Ovary (tissue), 9 donors: ENCODE results near the gene FAM216B. TPM values are rescaled to one million over a fixed set of nuclear protein-coding genes. Genes with fewer than 3 reads are reported as not detected.
"Not testable (repeated sequence)": the region's sequence is repeated elsewhere in the genome, so short reads cannot be mapped to it uniquely, and the experiment has no call there.

Experiments
- DNase-seq, 5 donors: peaks; one replicate each; pipeline ENCODE4 v3.0.0-alpha.2; 2019 to 2020
- H3K27ac ChIP-seq, 2 donors: fragments of 200-600 bp; one replicate each; pipeline versions ENCODE4 v1.5.1 to v1.8.0; 2019 to 2022
- H3K27me3 ChIP-seq: fragments of 200-600 bp; one replicate; pipeline ENCODE4 v1.8.0; 2022
- H3K36me3 ChIP-seq: fragments of 200-600 bp; sonication (generic); one replicate; pipeline ENCODE4 v1.5.1; 2019
- H3K4me1 ChIP-seq: one replicate; pipeline ENCODE4 v1.8.1; 2013; ENCODE audit warnings: mild to moderate bottlenecking, moderate library complexity; ENCODE audit not compliant: insufficient read depth
- H3K4me3 ChIP-seq: fragments of 200-600 bp; sonication (generic); one replicate; pipeline ENCODE4 v1.5.1; 2017
- H3K9me3 ChIP-seq, 2 donors: fragments of 200-600 bp in 1 of 2; sonication (generic) in 1 of 2; one replicate each; pipeline versions ENCODE4 v1.5.1 to v1.8.1; 2013 to 2019; ENCODE audit warnings: mild to moderate bottlenecking in 1 of 2, moderate library complexity in 1 of 2
- EP300 ChIP-seq: sonication (generic); formaldehyde crosslinking; IDR thresholded peaks from one replicate; pipeline ENCODE4 v1.6.1; 2017; ENCODE audit warnings: antibody characterized with exemption
- POLR2A ChIP-seq: fragments of 450-650 bp; IDR thresholded peaks from one replicate; pipeline ENCODE4 v1.6.1; 2017; ENCODE audit warnings: antibody characterized with exemption, mild to moderate bottlenecking, moderate library complexity
- WGBS, 3 donors: extraction: QIAGEN DNeasy Blood & Tissue Kit in 1 of 3; methylation state at CpG; one replicate each; pipeline versions ENCODE4 v1.1.5 to v1.1.7; 2013 to 2017; 5-methylcytosine and 5-hydroxymethylcytosine counted together
- intact Hi-C, 4 donors: fragments of 100-400 bp; cut with DNase I; formaldehyde crosslinking; loops; one replicate each; pipeline versions ENCODE4 v1.11.0 to v1.15.1; 2022 to 2023
- polyA plus RNA-seq, 2 donors: library from polyadenylated mRNA; stranded (reverse); fragments of 200-250 nt in 1 of 2; fragments of 350-450 nt in 1 of 2; fragmentation: Illumina TruSeq in 1 of 2; extraction: RNeasy Lipid Tissue Mini Kit (QIAGEN cat#74804) in 1 of 2; gene quantifications; one replicate each; pipeline ENCODE4 v1.2.3, GENCODE V29; 2013 to 2014
- total RNA-seq, 7 donors: library from RNA; depleted of rRNA in 2 of 7; stranded (reverse); fragments of >200 nt in 2 of 7; fragmentation: NEBNext Ultra II Directional in 3 of 7; extraction: Animal tissue kit (Norgen Biotek cat#: 25700) in 3 of 7; gene quantifications; one replicate each; pipeline versions ENCODE4 v1.1.0 to v1.2.4, GENCODE V29; 2016 to 2023
- TF ChIP-seq, protein P1 (sequence below), 3 donors: fragments of 450-650 bp in 2 of 3; fragments of 200-600 bp in 1 of 3; IDR thresholded peaks; one replicate each; pipeline versions ENCODE4 v1.5.1 to v1.8.0; 2016 to 2022; ENCODE audit warnings: antibody characterized with exemption in 3 of 3, mild to moderate bottlenecking in 1 of 3
- donor health status: DM: no; HTN: no; CAD: no; lungs with moderate emphysema.
- donor health status: DM: no; HTN: no; CAD: no.
- donor health status: Bipolar disorder and iron deficiency.
- donor health status: DM: yes; HTN: yes; CAD: no.
- donor health status: DM: no; HTN: no; CAD: no.
- donor health status: DM: yes; HTN: yes; CAD: no.

Gene FAM216B
- total and polyA plus RNA-seq, 9 donors = 0.01 to 32.6 (median 0.79) TPM; not detected in 1

DNA sequence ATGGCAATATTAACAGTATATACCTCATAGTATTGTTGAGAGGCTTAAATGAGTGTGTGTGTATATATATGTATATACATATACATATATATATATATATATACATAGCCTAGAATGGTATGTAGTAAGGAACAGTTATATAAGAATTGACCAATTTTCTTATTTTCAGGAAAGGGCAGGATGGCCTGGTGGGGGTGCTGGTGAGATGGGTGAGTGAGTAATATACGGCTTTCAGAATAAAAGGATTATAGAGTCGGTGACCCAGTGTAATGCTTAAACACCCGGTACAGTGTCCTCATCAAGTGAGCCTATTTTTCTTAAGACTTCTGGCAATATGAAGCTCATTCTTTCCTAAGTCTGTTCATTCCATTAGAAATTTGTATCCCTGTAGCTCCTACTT lies 11.7 kb upstream of the FAM216B start:
- intact Hi-C loops = no loop called here
- Histone ChIP-seq H3K4me3 (no peak overlapping the region), H3K9me3 (no peaks in the 10 kb centered on the region), H3K4me1 (no peaks in the 10 kb centered on the region), H3K27me3 (no peaks in the 10 kb centered on the region), H3K27ac (no peak overlapping the region), H3K36me3 (no peaks in the 10 kb centered on the region)
- TF ChIP-seq POLR2A (no peak), EP300 (no peak)
- TF ChIP-seq, protein P1, sequence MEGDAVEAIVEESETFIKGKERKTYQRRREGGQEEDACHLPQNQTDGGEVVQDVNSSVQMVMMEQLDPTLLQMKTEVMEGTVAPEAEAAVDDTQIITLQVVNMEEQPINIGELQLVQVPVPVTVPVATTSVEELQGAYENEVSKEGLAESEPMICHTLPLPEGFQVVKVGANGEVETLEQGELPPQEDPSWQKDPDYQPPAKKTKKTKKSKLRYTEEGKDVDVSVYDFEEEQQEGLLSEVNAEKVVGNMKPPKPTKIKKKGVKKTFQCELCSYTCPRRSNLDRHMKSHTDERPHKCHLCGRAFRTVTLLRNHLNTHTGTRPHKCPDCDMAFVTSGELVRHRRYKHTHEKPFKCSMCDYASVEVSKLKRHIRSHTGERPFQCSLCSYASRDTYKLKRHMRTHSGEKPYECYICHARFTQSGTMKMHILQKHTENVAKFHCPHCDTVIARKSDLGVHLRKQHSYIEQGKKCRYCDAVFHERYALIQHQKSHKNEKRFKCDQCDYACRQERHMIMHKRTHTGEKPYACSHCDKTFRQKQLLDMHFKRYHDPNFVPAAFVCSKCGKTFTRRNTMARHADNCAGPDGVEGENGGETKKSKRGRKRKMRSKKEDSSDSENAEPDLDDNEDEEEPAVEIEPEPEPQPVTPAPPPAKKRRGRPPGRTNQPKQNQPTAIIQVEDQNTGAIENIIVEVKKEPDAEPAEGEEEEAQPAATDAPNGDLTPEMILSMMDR (IDR thresholded peaks at IDR 0.05) = no peak
- 90 to 96% (median 91%) methylated on average over 3 of the region's 3 CpGs for WGBS, 3 donors
- DNase-seq = no peak

DNA sequence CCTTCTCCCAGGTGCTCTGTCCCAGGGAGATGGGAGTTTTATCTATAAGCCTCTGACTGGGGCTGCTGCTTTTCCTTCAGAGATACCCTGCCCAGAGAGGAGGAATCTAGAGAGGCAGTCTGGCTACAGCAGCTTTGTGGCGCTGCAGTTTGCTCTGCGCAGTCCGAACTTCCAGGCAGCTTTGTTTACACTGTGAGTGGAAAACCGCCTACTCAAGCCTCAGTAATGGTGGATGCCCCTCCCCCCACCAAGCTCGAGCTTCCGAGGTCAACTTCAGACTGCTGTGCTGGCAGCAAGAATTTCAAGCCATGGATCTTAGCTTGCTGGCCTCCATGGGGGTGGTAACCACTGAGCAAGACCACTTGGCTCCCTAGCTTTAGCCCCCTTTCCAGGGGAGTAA lies 4.8 kb upstream of the FAM216B start:
- H3K36me3 ChIP-seq, H3K4me1 ChIP-seq, intact Hi-C loops, DNase-seq, H3K9me3 ChIP-seq, H3K4me3 ChIP-seq, H3K27me3 ChIP-seq, H3K27ac ChIP-seq: not testable (repeated sequence)
- WGBS, 3 donors = 53 to 70% (median 66%) methylated on average over 6 of the region's 6 CpGs

DNA sequence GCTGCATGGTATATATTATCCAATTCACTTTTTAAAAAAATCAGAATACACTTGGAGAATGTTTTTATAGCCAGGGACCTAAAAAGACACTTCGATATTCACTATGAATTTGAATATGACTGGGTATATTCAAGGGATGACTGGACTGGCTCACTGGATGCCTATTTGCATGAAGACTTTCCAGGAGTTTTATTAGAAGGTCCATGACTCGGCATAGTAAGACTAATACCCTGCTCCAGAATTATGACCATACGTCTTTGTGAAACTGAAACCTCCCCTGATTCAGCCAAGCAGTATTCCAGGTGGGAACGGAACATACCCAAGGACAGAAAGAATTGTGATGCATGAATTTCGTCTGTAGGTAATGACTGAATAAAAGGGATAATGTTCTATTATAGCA lies 3.9 kb upstream of the FAM216B start:
- no peak for DNase-seq
- H3K9me3 ChIP-seq = no peaks in the 10 kb centered on the region
- intact Hi-C loops = no loop called here
- H3K4me1 ChIP-seq = no peaks in the 10 kb centered on the region
- H3K27ac ChIP-seq = no peak overlapping the region
- no peaks in the 10 kb centered on the region for H3K36me3 ChIP-seq
- H3K4me3 ChIP-seq = no peak overlapping the region
- 80 to 88% (median 82%) methylated on average over 5 of the region's 5 CpGs for WGBS, 3 donors
- no peaks in the 10 kb centered on the region for H3K27me3 ChIP-seq
- no peak for TF ChIP-seq POLR2A
- no peak for TF ChIP-seq EP300
- TF ChIP-seq, protein P1 (IDR thresholded peaks at IDR 0.05) = no peak

DNA sequence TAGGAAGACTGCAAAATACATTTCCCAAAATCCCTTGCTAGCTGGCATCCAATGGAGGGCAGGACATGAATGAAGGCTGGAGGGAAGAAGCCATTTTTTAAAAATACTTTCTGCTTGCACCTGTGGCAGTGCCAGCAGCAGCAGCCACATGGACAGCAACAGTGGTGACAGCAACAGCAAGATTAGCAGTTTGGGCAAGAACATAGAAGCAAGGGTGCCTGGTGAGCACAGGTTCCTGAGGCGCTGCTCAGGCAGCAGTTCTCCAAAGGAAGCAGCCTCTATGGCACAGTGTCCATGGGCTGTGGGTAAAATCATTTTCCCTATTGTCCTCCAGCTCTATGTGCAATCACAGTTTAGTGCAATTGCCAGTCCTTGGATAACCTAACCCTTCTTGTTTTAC lies 1.3 kb upstream of the FAM216B start:
- WGBS, 3 donors = 47 to 100% (median 94%) methylated on average over 1 of the region's 1 CpG
- intact Hi-C loops = no loop called here

DNA sequence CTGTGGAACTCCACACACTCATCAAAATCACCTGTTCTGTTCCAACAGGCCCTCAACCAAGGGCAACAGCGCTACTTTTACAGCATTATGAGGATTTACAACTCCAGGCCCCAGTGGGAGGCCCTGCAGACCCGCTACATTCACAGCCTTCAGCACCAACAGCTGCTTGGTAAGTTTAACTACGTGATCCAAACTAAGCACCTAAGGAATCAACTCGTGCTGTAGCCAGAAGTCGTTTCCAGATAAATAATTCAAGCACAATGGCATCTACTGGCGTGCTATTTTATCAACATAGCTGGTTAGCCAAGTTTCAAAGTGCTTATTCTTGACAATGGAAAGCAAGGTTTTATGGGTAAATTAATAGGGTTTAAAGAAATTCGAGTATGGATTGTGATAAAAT lies 5.3 kb downstream of the FAM216B start:
- no peaks in the 10 kb centered on the region for H3K9me3 ChIP-seq
- no peak overlapping the region for H3K27ac ChIP-seq
- peaks cover 4% of the 10 kb centered on the region for H3K4me1 ChIP-seq
- no peak for TF ChIP-seq POLR2A
- no peak for DNase-seq
- no peaks in the 10 kb centered on the region for H3K27me3 ChIP-seq
- H3K4me3 ChIP-seq = no peak overlapping the region
- WGBS, 3 donors = 14 to 17% (median 15%) methylated on average over 7 of the region's 7 CpGs
- H3K36me3 ChIP-seq = no peaks in the 10 kb centered on the region
- intact Hi-C loops = no loop called here

More for the DNA sequence above, 1.3 kb upstream of the FAM216B start:
- no peak overlapping the region for H3K27ac ChIP-seq
- H3K9me3 ChIP-seq = no peaks in the 10 kb centered on the region
- H3K4me1 ChIP-seq = no peaks in the 10 kb centered on the region
- H3K27me3 ChIP-seq = no peaks in the 10 kb centered on the region
- no peaks in the 10 kb centered on the region for H3K36me3 ChIP-seq
- DNase-seq = no peak
- no peak overlapping the region for H3K4me3 ChIP-seq
- TF ChIP-seq, protein P1 (IDR thresholded peaks at IDR 0.05) = no peak
- TF ChIP-seq EP300 (no peak), POLR2A (no peak)

DNA sequence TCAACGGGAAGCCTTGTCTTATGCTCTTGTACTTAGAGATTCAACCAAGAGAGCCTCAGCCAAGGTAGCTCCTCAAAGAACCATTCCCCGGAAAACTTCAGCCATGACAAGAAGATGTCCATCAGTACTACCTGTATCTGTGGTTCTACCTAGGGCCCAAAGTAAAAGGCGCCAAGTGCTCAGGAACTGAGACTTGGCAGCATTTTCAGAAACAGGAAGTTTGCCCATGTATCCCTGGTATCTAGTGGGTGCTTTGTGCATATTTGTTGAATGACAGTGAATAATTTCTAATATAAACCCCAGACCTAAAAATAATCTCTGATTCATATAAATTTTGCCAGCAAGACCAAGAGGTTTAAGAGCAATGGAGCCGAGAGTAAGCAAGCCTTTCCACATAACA lies 7.2 kb downstream of the FAM216B start:
- Histone ChIP-seq H3K36me3 (no peaks in the 10 kb centered on the region), H3K4me3 (no peak overlapping the region), H3K27me3 (no peaks in the 10 kb centered on the region), H3K9me3 (no peaks in the 10 kb centered on the region), H3K4me1 (peaks cover 4% of the 10 kb centered on the region), H3K27ac (no peak overlapping the region)
- TF ChIP-seq POLR2A (no peak), EP300 (no peak)
- TF ChIP-seq, protein P1 (IDR thresholded peaks at IDR 0.05) = no peak
- WGBS, 3 donors = 94 to 97% (median 96%) methylated on average over 4 of the region's 4 CpGs
- DNase-seq = no peak
- intact Hi-C loops = no loop called here
